NCI-H146 treated with DMSO at 0.1 percent for 48 hours (cell line): Measurements from ENCODE around the gene LEFTY1.
"Not testable (repeated sequence)": the region's sequence is repeated elsewhere in the genome, so short reads cannot be mapped to it uniquely, and the experiment has no call there.

Experiments
- DNase-seq: peaks from one replicate; lab custom pipeline; 2025; ENCODE audit not compliant: unreplicated experiment; lab: John Stamatoyannopoulos, UW

The LEFTY1 gene

GRCh38 chr1:225888898-225889601 is at the start of gene LEFTY1:
LEFTY1 (minus strand) TSS chr1:225889146; CDS start chr1:225889066, 80 bp downstream.
- no peak for DNase-seq

GRCh38 chr1:225937048-225937968 is 48.4 kb upstream of the LEFTY1 start:
- DNase-seq: no peak

- DNase-seq: no peak
Observed at GRCh38 chr1:225936523-225936922, 47.6 kb upstream of the LEFTY1 start.

- DNase-seq: not testable (repeated sequence)
Observed at GRCh38 chr1:225936086-225936485, 47.1 kb upstream of the LEFTY1 start.

GRCh38 chr1:225934711-225935110 is 45.8 kb upstream of the LEFTY1 start:
- no peak for DNase-seq

GRCh38 chr1:225933072-225933471 is 44.1 kb upstream of the LEFTY1 start:
- DNase-seq: no peak

- no peak for DNase-seq
Observed at GRCh38 chr1:225931270-225932136, 42.6 kb upstream of the LEFTY1 start.

GRCh38 chr1:225930566-225930965 is 41.6 kb upstream of the LEFTY1 start:
- DNase-seq: no peak

GRCh38 chr1:225929462-225929861 is 40.5 kb upstream of the LEFTY1 start:
- not testable (repeated sequence) for DNase-seq

- no peak for DNase-seq
Observed at GRCh38 chr1:225928186-225929175, 39.5 kb upstream of the LEFTY1 start.

GRCh38 chr1:225926551-225927113 is 37.7 kb upstream of the LEFTY1 start:
- DNase-seq: no peak

GRCh38 chr1:225923692-225924555 is 35.0 kb upstream of the LEFTY1 start, which contains the start of gene PYCR2:
PYCR2 (minus strand) TSS chr1:225924250; CDS start chr1:225924110, 140 bp downstream.
- peak; percentile 96 for DNase-seq

GRCh38 chr1:225923381-225923691 is 34.4 kb upstream of the LEFTY1 start:
- no peak for DNase-seq

GRCh38 chr1:225921734-225922709 is 33.1 kb upstream of the LEFTY1 start:
- DNase-seq: peak; percentile 16

- DNase-seq: no peak
Observed at GRCh38 chr1:225919906-225920305, 31.0 kb upstream of the LEFTY1 start.

GRCh38 chr1:225918280-225918679 is 29.3 kb upstream of the LEFTY1 start:
- DNase-seq: no peak

- no peak for DNase-seq
Observed at GRCh38 chr1:225917536-225917935, 28.6 kb upstream of the LEFTY1 start.

- no peak for DNase-seq
Observed at GRCh38 chr1:225917101-225917500, 28.2 kb upstream of the LEFTY1 start.
